ENCODE measurements around the gene MAN2B2.

MAN2B2 gene

DNA sequence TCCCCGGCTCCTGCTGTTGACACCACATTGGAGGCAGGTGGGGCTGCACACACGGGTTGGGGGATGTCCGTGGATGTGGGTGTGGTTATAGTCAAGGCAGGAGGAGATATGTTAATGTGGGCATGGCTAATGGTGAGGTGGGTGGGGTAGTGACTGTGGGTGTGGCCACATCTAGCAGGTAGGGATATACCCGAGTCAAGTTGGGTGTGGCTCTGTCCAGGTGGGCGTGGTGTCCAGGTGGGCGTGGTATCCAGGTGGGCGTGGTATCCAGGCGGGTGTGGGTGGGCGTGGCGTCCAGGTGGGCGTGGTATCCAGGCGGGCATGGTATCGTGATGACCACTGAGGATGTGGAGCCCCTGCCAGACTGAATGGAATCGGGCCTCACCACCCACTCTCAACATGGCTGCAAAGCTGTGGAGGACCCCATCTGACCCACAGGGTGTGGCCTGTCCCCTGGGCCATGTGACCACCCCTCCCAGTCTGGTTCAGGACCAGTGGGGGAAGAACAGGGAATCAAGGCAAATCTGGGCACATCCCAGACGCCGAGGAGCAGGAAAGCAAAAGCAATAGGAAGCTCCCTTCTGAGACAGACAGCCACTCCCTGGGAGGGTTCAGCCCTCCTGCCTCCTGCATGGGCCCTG, 21.0 kb downstream of the MAN2B2 start:
- DNase-seq = no peak

DNA sequence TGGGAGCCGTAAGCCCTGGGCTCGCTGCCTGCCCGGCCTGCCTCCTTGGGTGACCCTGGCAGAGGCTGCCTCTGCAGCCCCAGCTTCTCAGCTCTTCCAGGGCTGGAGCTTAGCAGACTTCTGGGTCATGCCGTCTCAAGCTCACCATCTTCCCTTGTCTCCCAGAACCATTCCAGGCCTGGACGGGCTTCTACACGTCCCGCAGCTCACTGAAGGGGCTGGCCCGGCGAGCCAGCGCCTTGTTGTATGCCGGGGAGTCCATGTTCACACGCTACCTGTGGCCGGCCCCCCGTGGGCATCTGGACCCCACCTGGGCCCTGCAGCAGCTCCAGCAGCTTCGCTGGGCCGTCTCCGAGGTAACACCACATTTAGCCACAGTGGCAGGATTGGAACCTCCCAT, 22.0 kb downstream of the MAN2B2 start:
- no peak for DNase-seq

DNA sequence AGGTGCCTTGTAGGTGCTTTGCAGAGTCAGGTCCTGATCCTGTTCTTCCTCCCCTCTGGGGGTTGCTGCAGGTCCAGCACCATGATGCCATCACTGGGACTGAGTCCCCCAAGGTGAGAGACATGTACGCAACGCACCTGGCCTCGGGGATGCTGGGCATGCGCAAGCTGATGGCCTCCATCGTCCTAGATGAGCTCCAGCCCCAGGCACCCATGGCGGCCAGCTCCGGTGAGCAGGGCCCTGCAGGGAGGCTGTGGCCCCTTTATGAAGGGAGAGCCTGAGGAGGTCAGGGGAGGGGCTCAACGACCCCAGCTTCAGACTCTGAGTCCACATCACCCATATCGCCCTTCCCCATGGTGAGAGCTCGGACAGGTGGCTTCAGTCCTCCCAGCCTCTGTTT, 23.1 kb downstream of the MAN2B2 start:
- no peak for DNase-seq

DNA sequence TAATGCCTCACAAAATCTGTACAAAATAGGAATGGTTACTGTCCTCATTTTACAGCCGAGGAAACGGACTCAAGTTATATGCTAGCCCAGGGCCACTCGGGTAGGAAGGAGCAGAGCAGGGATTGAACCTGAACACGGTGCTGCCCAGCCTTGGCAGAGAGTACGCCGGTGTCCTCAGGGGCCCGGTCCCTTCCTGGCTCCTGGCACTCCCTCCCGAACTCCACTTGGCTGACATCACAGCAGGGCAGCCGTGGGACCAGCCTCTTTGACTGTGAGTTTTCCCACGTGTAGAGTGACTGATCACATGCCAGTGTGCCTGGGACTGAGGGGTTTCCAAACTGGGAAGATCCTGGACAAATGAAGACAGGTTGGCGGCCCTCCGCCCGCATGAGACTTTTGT, 23.7 kb downstream of the MAN2B2 start:
- no peak for DNase-seq

DNA sequence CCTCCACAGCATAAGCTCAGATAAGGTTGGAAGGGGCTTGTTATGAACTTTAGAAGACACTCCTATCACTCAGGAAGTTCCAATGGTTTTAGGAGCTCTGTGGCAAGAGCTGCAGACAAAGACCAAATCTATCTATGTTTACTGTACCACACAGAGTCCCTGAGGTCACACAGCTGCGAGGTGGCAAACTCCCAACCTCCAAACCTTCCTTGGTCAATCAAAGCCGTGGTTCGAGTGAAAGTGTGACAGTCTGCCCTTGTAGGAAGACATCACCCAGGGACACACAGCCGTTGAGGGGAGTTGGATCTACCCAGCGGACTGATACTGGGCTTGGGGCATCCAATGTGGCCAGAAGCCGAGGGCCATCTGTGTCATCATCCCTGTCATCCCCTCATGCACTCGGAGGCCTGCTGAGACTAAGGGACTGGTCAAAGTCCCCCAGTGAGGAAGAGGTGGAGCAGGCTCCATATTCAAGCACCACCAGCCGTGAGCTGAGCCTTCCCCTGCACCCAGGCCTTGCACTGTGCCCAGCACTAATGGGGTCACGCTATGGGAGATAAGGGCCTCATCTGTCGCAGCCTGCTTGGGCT, 26.8 kb downstream of the MAN2B2 start:
- no peak for DNase-seq

DNA sequence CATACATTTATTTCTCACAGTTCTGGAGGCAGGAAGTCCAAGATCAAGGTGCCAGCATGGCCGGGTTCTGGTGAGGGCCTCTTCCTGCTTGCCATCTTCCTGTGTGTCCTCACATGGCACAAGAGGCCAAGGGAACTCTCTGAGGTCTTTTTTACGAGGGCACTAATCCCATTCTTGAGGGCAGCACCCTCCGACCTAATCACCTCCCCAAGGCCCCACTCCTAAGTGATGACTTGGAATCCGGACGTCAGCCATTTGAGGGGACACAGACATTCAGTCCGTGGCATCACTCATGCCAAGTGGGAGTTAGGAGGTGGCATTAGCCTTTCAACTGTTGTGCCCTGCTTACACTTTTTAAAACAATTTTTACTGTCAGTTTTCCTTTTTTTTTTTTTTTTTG, 27.3 kb downstream of the MAN2B2 start:
- DNase-seq = no peak

DNA sequence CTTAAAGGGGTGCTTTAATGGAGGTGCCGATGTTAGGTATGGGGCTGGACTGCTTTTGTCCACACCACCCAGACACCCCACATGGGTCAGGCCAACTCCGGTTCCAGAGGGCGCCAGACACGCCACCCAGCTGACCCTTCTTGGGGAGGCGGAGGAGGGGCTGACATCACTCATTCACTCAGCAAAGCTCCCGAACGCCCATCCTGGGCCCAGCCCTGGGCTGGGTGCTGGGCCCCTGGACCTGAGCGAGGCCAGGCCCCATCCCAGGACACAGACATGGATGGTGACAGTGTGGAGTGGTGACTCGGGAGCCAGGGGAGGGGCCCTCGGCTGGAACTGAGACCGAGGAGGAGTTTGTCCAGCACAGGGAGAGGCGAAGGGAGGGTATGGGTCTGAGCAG, 28.1 kb downstream of the MAN2B2 start:
- no peak for DNase-seq

DNA sequence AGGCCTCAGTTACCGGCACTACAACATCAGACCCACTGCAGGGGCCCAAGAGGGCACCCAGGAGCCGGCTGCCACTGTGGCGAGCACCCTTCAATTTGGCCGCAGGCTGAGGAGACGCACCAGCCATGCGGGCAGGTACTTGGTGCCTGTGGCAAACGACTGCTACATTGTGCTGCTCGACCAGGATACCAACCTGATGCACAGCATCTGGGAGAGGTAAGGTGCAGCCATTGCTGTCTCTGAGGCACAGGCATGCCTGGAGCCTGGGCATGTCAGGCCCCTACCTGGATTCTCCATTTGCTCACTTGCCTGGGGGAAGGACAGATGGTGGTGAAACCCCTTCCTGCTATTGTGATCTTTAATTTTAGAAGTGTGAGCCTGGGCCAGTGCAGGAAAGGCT, 30.1 kb downstream of the MAN2B2 start:
- DNase-seq = no peak

DNA sequence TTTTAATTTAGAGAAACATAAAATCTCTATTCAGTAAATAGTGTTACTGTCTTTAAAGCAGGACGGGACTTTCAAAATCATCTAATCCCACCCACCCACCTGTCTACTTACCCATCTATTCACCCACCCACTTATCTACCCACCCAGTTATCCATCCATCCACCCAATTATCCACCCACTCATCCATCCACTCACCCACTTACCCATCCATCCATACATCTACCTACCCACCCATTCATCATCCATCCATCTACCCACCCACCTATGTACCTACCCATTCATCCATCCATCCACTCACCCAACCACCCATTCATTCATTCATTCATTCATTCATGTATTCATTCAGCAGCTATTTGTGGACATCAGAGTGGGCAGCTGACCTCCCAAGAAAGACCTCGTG, 30.6 kb downstream of the MAN2B2 start:
- DNase-seq = no peak

DNA sequence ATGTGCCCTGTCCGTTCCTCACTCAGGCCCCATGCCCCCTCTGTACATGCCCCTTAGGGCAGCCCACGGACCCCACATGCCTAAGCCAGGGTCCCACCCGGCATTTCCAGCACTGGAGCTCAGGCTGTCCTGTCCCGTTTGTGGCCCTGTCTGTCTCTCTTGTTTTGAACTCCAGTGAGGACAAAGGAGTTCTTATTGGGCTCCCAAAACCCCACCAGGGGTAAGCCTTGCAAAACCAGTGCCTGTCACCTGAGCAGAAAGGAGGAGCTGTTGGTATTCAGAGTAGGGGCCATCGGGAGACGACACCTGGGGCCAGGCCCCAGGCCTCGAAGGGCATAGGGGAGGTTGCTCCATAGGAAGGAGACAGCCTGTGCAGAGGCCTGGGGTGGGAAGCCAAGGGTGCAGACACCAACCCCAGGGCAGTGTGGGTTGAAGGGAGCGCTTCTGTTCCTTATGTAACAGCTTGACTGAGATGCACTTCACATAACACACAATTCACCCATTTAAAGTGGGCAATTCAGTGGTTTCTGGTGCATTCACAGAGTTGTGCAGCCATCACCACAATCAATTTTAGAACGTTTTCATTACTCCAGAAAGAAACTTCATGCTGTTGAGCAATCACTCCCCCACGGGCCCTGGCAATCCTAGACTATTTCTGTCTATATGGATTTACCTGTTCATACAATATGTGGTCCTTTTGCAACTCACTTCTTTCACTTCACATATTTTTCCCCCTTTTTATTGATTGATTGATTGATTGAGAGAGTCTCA, 31.7 kb downstream of the MAN2B2 start:
- DNase-seq = no peak

DNA sequence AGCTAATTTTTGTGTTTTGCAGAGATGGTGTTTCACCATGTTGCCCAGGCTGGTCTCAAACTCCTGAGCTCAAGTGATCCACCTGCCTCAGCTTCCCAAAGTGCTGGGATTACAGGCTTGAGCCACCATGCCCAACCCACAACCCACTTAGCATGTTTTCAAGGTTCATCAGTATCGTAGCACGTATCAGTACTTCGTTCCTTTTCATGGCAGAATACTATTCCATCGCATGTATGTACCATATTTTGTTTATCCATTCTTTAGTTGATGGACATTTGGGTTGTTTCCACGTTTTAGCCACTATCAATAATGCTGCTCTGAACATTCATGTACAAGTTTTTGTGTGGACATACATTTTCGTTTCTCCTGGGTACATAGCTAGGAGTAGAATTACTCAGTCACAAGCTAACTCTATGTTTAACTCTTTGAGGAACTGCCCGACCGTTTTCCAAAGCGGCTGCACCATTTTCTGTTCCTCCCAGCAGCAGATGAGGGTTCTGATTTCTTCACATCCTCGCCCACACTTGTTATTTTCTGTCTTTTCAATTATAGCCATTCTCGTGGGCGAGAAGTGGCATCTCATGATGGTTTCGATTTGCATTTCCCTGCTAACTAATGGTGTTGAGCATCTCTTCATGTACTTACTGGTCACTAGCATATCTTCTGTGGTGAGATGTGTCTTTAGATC, 32.5 kb downstream of the MAN2B2 start:
- DNase-seq = no peak

DNA sequence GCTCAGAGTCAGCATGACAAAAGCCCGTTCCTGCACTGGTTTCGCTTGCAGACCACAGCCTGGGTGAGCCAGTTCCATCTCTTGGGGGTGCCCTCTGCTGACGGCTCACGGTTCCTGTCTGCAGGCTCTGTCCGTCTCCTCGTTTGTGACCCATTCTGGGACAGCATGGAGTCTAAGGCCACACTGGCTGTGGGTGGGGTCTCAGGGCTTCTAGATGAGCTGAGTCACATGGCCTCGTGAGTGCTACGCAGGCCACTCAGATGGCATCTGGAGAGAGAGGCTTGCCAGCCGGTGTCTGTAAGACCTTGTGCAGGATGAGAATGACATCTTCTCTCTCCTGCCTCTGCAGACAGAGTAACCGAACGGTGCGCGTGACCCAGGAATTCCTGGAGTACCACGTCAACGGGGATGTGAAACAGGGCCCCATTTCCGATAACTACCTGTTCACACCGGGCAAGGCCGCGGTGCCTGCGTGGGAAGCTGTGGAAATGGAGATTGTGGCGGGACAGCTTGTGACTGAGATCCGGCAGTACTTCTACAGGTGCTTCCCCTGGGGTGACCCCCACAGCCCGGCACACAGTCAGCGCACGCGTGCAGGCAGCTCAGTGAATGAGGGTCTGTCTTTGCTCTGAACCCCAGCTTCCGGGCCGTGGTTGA, 33.9 kb downstream of the MAN2B2 start:
- DNase-seq = no peak

DNA sequence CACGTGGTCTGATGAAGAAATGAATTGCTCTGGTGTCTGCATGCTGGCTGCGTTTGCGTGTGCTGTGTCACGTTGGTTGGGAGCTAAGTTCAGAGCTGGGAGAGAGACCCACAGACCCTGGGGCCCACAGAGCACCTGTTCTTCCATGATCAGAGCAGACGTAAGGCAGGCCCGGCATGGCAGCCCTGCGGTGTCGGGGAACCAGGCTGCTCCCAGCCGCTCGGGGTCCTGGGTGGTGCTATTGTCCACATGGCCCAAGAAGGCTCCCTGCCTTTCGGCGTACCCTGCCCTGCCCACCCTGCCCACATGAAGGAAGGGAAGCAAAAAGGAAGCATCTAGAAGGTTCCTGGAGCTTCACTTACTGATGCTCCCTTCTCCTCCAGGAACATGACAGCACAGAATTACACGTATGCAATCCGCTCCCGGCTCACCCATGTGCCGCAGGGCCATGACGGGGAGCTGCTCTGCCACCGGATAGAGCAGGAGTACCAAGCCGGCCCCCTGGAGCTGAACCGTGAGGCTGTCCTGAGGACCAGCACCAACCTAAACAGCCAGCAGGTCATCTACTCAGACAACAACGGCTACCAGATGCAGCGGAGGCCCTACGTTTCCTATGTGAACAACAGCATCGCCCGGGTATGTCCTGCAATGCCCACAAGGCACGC, 34.6 kb downstream of the MAN2B2 start:
- DNase-seq = no peak

DNA sequence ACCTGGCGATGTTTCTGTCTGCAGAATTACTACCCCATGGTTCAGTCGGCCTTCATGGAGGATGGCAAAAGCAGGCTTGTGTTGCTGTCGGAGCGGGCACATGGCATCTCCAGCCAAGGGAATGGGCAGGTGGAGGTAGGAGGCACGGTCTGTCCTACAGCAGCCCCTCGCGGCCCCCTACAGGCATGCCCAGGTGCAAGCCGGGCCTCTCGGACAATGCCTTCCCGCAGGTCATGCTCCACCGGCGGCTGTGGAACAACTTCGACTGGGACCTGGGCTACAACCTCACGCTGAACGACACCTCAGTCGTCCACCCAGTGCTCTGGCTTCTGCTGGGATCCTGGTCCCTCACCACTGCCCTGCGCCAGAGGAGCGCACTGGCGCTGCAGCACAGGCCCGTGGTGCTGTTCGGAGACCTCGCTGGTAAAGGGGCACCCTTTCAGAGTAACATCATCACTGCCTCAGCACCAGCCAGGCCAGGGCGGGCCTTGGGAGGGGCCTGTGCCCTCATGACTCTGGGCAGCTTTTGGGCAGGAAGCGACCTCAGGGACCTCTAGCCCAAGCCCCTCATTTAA, 36.0 kb downstream of the MAN2B2 start:
- DNase-seq = no peak

DNA sequence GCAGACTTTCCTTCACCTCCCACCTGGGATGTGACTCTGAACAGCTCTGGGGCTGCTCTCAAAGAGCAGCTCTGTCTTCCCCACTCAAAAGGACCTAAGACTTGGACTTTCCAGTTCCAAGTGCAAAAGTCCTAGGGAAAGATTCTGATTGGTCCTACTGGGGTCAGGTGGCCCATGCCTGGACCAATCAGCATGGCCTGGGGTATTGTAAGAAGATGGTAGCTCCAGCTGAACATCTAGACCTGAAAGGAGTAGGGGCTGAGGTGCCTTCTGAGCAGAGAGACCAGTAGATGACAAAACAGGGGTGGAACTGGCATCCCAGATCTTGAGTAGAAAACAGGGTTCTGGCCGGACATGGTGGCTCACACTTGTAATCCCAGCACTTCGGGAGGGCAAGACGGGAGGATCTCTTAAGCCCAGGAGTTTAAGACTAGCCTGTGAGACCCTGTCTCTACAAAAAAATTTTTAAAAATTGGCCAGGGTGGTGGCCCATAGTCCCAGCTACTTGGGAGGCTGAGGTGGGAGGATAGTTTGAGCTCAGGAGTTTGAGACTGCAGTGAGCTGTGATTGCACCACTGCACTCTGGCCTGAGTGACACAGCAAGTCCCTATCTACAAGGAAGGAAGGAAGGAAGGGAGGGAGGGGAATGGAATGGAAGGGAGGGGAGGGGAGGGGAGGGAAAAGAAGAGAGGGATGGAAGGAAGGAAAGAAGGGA, 38.1 kb downstream of the MAN2B2 start:
- DNase-seq = no peak

DNA sequence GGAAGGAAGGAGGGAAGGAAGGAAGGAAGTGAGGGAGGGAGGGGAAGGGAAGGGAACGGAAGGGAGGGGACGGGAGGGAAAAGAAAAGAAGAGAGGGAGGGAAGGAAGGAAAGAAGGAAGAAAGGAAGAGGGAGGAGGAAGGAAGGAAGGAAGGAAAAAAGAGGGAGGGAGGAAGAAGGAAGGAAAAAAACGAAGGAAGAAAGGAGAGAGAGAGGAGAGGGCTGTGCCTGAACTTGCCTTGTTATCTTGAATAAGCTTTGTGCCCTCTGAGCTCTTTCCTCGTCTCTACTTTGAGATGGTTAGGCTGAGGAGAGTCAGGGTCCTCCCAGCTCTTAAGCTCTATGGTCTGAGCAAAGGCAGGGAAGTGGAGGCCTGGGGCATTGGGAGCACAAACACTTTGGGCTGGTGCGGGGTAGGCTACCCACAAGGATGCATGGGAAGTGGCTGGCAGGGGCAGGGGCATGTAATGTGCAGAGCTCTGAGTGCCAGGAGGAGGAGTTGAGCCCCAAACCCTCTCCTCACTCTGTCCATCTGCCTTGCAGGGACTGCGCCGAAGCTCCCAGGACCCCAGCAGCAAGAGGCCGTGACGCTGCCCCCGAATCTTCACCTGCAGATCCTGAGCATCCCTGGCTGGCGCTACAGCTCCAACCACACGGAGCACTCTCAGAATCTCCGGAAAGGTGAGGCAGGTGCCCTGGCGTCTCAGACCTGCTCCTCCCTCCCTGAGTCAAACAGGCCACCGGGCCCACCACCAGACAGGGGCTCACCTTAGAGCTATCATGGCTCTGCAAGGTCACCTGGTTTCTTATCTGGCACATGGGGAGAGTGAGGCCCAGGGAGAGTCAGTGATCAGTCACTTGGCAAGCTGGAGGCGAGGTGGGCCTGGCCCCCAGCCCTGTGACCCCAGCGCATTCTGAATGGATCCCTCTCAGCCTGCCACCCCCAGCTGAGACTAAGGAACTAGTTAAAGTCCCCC, 39.0 kb downstream of the MAN2B2 start:
- DNase-seq = no peak

DNA sequence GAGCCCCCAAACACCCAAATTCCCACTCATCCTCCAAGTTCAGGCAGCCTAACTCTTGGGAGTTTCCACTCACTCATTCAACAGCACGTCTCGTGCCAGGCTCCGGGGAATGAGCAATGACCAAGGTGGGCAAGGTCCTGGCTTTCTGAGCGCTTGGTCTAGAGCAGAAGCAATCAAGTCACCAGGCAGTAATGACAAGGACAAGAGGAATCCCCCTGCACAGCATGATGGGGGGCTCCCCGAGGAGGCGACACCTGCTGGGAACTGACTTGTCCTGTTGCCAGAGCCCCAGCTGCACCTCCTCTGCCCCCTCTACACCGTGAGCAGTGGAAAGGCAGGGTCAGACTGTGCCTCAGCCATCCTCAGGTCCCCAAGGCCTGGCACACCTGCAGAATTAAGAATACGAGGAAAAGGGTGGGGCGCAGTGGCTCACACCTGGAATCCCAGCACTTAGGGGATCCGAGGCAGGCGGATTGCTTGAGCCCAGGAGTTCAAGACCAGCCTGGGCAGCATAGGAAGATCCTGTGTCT, 39.8 kb downstream of the MAN2B2 start:
- no peak for DNase-seq

DNA sequence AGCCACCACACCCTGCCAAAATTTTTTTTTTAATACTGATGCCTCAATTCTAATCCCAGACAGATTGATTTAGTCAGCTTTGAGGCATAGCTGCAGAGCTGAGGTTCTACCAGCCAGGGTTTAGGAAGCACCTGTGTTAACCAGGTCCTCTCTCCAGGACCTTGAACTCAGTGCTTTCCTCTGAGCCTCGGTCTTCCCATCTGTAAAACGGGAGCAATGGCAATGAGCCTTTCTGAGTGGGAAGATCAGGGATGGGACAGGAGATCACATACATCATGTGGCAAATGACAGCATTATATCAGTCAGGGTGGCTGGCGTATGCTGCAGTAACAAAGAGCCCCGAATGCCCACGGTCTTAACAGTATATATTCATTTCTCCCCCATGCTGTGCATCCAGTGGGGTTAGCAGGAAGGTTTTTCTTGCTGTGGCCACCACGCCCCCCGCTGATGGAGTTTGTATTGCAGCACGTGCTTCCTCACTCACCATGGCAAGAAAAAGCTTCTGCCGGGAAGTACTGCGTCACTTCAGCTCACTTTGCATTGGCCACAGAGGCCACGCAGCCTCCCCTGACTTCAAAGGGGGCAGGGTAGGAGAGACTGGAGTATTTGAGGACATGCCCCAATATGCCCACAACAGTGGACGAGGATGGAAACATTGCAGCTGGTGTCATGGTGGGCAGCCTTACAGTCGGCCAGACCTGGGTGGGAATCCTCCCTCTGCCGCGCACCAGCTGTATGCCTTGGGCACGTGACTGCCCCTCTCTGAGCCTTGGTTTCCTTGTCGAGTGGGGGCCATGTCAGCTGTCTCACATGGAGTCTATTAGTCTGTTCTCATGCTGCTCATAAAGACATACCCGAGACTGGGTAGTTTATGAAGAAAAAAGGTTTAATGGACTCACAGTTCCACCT, 41.4 kb downstream of the MAN2B2 start:
- DNase-seq = no peak

DNA sequence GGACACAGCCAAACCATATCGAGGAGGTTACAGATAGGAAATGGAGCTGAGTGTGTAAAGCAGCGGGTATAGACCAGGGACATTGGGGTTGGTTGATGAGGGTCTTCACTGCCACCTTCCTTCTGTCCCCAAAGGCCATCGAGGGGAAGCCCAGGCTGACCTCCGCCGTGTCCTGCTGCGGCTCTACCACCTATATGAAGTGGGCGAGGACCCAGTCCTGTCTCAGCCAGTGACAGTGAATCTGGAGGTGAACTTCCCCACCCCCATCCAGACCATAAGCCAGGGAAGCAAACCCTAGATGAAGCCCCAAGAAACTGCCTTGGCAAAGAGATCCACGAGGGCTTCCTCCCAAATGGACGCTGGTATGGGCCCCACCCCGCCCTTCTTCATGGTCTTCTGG, 42.3 kb downstream of the MAN2B2 start:
- no peak for DNase-seq

Data from T-helper 1 cell (primary cell).